BLaER1 (cell line): ENCODE measurements around the gene OR10G3.

Source experiments
- H3K27ac ChIP-seq: shearing (Covaris generic); formaldehyde crosslinking; 2 replicates; pipeline ENCODE4 v1.8.1; 2022
- H3K27me3 ChIP-seq: shearing (Covaris generic); formaldehyde crosslinking; 2 replicates; pipeline ENCODE4 v1.8.1; 2022
- H3K36me3 ChIP-seq: shearing (Covaris generic); formaldehyde crosslinking; 2 replicates; pipeline ENCODE4 v1.8.1; 2022
- H3K4me1 ChIP-seq: shearing (Covaris generic); formaldehyde crosslinking; 2 replicates; pipeline ENCODE4 v1.8.1; 2022
- H3K4me2 ChIP-seq: shearing (Covaris generic); formaldehyde crosslinking; 2 replicates; pipeline ENCODE4 v1.8.1; 2022
- H3K4me3 ChIP-seq: shearing (Covaris generic); formaldehyde crosslinking; 2 replicates; pipeline ENCODE4 v1.8.1; 2022
- H3K9ac ChIP-seq: shearing (Covaris generic); formaldehyde crosslinking; 2 replicates; pipeline ENCODE4 v1.8.1; 2022
- H3K9me3 ChIP-seq: shearing (Covaris generic); formaldehyde crosslinking; 2 replicates; pipeline ENCODE4 v1.8.1; 2022
- H4K20me1 ChIP-seq: shearing (Covaris generic); formaldehyde crosslinking; 2 replicates; pipeline ENCODE4 v1.8.1; 2022
- Cebpa-rat ChIP-seq: shearing (Covaris generic); IDR thresholded peaks from 2 replicates; pipeline ENCODE4 v1.8.1; 2022

The OR10G3 gene

DNA sequence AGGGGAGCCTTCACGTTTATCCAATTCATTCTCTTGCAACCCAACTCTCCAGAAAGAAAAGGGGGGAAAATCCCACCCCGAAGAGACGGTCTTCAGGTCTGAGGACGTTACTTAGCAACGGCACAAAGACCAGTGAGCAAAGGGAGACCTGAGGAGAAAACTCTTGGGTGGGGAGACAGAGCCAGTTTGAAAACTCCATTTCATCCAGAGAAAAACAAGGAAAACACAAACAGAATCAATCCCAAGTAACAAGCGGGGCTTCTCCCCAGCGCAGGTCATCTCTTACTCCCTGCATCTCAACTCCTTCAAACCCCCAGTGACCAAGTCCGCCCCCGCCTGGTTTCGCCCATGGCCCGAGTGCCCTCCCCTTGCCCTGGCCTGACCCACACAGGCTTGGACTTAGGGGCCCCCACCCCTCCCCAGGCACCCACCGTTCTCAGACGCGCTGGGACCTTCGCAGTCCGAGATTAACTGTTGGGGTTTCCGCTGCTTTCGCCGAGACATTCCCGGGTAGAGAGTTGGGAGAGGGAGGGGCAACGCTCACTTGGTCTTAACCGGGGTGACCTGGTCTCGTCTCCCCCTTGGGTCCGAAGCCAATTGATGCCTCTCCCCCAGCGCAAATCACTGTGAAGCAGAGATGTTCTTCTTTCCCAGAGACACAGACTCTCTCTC is 43.3 kb downstream of the OR10G3 start:
- no peaks in the 10 kb centered on the region for H3K9me3 ChIP-seq
- H3K4me2 ChIP-seq = no peak overlapping the region
- no peak for TF ChIP-seq Cebpa-rat
- no peak overlapping the region for H3K9ac ChIP-seq
- H3K27me3 ChIP-seq = peaks cover 23% of the 10 kb centered on the region
- H3K36me3 ChIP-seq = no peaks in the 10 kb centered on the region
- no peak overlapping the region for H3K4me3 ChIP-seq
- H3K4me1 ChIP-seq = no peaks in the 10 kb centered on the region
- H3K27ac ChIP-seq = no peak overlapping the region
- H4K20me1 ChIP-seq = no peaks in the 10 kb centered on the region

- TF ChIP-seq Cebpa-rat = no peak
- no peaks in the 10 kb centered on the region for H3K4me1 ChIP-seq
- no peak overlapping the region for H3K9ac ChIP-seq
- no peaks in the 10 kb centered on the region for H3K9me3 ChIP-seq
- no peak overlapping the region for H3K4me3 ChIP-seq
- H4K20me1 ChIP-seq = no peaks in the 10 kb centered on the region
- no peak overlapping the region for H3K4me2 ChIP-seq
- no peak overlapping the region for H3K27ac ChIP-seq
- no peaks in the 10 kb centered on the region for H3K36me3 ChIP-seq
- H3K27me3 ChIP-seq = peaks cover 23% of the 10 kb centered on the region
These were observed 44.1 kb downstream of the OR10G3 start for GRCh38 chr14:21535545-21536417.

- H3K27ac ChIP-seq = no peak overlapping the region
- H3K9ac ChIP-seq = no peak overlapping the region
- H3K4me2 ChIP-seq = no peak overlapping the region
- no peaks in the 10 kb centered on the region for H4K20me1 ChIP-seq
- no peak for TF ChIP-seq Cebpa-rat
- H3K4me3 ChIP-seq = no peak overlapping the region
- H3K9me3 ChIP-seq = no peaks in the 10 kb centered on the region
- H3K36me3 ChIP-seq = no peaks in the 10 kb centered on the region
- no peaks in the 10 kb centered on the region for H3K4me1 ChIP-seq
- peaks cover 23% of the 10 kb centered on the region for H3K27me3 ChIP-seq
These were observed 45.3 kb downstream of the OR10G3 start for GRCh38 chr14:21534576-21534975.

DNA sequence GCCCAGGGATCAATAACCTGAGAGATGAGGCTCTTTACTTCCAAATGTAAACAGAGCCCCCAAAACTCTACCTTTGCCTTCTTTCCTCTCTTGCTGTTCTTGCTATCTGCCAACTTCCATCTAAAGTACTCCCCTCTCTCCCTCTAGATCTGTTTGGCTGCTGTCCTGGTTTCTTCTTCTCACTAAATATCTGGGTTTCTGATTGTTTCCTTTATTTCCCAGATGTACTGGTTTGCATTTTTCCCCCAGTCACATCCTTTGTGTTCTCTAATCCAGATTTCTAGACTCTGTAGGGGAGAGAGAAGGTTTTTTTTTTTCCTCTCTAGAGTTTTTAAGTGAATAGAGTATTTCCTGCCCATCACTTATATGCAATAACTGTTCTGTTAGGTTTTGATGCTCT is 46.6 kb downstream of the OR10G3 start:
- Histone ChIP-seq H3K36me3 (no peaks in the 10 kb centered on the region), H3K27ac (no peak overlapping the region), H4K20me1 (no peaks in the 10 kb centered on the region), H3K4me1 (no peaks in the 10 kb centered on the region), H3K9me3 (no peaks in the 10 kb centered on the region), H3K4me2 (no peak overlapping the region), H3K4me3 (no peak overlapping the region), H3K9ac (no peak overlapping the region), H3K27me3 (peaks cover 23% of the 10 kb centered on the region)
- no peak for TF ChIP-seq Cebpa-rat

GRCh38 chr14:21529515-21529914 is 50.4 kb downstream of the OR10G3 start:
- Histone ChIP-seq H3K4me2 (no peak overlapping the region), H3K27me3 (no peaks in the 10 kb centered on the region), H3K27ac (no peak overlapping the region), H4K20me1 (no peaks in the 10 kb centered on the region), H3K9me3 (no peaks in the 10 kb centered on the region), H3K4me3 (no peak overlapping the region), H3K9ac (no peak overlapping the region), H3K36me3 (0 out of 2 replicates have a peak, but pooled peaks cover 1% of the 10 kb centered on the region), H3K4me1 (peaks cover 26% of the 10 kb centered on the region)
- no peak for TF ChIP-seq Cebpa-rat

- Histone ChIP-seq H4K20me1 (no peaks in the 10 kb centered on the region), H3K4me1 (peaks cover 27% of the 10 kb centered on the region), H3K27ac (no peak overlapping the region), H3K36me3 (peaks cover 10% of the 10 kb centered on the region; the same call in 1 of the 2 replicates), H3K9me3 (no peaks in the 10 kb centered on the region), H3K27me3 (no peaks in the 10 kb centered on the region), H3K4me2 (no peak overlapping the region), H3K9ac (no peak overlapping the region), H3K4me3 (no peak overlapping the region)
- TF ChIP-seq Cebpa-rat = no peak
These were observed 51.2 kb downstream of the OR10G3 start for GRCh38 chr14:21528381-21529348.

DNA sequence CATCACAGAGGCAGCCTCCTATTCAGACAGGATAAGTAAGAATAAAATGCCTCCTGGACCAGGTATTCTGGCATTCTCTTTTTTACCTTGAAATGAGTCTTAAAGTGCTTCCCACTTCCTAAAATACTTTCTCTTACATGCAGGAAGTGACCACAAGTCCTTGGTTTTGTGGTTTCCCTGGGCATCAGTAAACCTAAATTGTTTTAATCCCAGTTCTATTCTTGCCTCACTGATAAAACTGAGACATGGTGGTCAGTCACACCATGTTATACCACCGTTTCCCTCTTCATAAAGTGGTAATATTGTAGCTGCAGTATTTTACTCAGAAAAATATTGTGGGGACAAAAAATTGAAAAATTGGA is 52.6 kb downstream of the OR10G3 start:
- Histone ChIP-seq H3K4me3 (no peak overlapping the region), H3K9me3 (no peaks in the 10 kb centered on the region), H3K36me3 (peaks cover 24% of the 10 kb centered on the region; the same call in 1 of the 2 replicates), H3K27me3 (no peaks in the 10 kb centered on the region), H4K20me1 (no peaks in the 10 kb centered on the region), H3K27ac (peak overlapping the region; percentile 68; the same call in 1 of the 2 replicates), H3K9ac (no peak overlapping the region), H3K4me1 (peaks cover 27% of the 10 kb centered on the region), H3K4me2 (peak overlapping the region; percentile 85)
- TF ChIP-seq Cebpa-rat = no peak

GRCh38 chr14:21526672-21527317 is 53.1 kb downstream of the OR10G3 start:
- no peak for TF ChIP-seq Cebpa-rat
- peak overlapping the region; percentile 72 for H3K4me3 ChIP-seq
- H3K4me1 ChIP-seq = peaks cover 27% of the 10 kb centered on the region
- H3K27me3 ChIP-seq = no peaks in the 10 kb centered on the region
- peak overlapping the region; percentile 85 for H3K4me2 ChIP-seq
- no peaks in the 10 kb centered on the region for H3K9me3 ChIP-seq
- H3K9ac ChIP-seq = peak overlapping the region; percentile 78
- peaks cover 29% of the 10 kb centered on the region; the same call in 1 of the 2 replicates for H3K36me3 ChIP-seq
- H3K27ac ChIP-seq = peak overlapping the region; percentile 68
- no peaks in the 10 kb centered on the region for H4K20me1 ChIP-seq

- Histone ChIP-seq H3K27me3 (no peaks in the 10 kb centered on the region), H3K9ac (peak within 1 kb of the TSS; percentile 78), H3K4me1 (peaks cover 27% of the 10 kb centered on the region), H3K27ac (peak within 1 kb of the TSS; percentile 68), H3K9me3 (no peaks in the 10 kb centered on the region), H3K4me3 (peak within 1 kb of the TSS; percentile 72), H4K20me1 (no peaks in the 10 kb centered on the region), H3K36me3 (peaks cover 32% of the 10 kb centered on the region; the same call in 1 of the 2 replicates), H3K4me2 (peak within 1 kb of the TSS; percentile 85)
- no peak for TF ChIP-seq Cebpa-rat
These were observed 53.8 kb downstream of the OR10G3 start, which contains the start of gene SALL2 for GRCh38 chr14:21525962-21526671. Gene SALL2, minus strand, starts transcription at chr14:21526346. Its CDS starts 219 bp downstream, at chr14:21526127.
